ENCODE measurements around the gene HSCB. TPM values are rescaled to one million over a fixed set of nuclear protein-coding genes. Genes with fewer than 3 reads are reported as not detected.

HSCB gene
- total and polyA plus RNA-seq, 12 donors, result 19.7 to 48.2 (median 28.5) TPM

DNA sequence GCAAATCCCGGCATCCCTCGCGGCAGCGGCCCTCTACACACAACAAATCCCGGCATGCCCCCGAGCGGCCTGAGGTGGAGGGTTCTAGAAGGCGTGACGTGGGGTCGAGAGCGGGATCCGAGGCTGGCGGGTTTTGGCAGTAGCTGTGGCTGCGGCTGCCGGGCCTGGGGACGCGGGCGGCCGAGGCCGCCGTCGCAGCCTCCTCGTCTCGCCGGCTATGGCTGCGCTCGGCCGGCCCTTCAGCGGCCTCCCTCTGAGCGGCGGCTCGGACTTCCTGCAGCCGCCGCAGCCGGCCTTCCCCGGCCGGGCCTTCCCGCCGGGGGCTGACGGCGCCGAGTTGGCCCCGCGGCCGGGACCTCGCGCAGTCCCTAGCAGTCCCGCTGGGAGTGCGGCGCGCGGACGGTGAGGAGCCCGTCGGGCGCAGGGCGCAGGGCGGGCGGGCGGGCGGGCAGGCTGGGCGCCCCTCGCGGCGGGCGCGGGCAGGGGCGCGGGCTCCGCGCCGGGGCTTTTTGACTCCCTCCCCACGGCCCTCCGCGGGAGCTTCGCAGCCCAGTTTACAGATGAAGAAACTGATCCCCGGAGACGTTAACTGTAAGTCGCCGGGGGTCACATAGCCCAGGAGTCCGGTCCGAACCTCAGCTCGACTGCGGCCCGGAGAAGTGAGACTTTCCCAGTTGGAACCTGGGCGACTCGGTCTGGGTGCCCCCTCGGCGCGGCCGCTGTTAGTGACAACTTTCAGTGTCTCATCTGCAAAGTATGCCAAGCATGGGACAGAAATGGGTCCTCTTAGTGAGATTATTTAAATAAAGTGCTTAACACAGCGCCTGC lies 31.0 kb downstream of the HSCB start, which contains the start of gene CCDC117:
Gene CCDC117 (plus strand): TSS at position 63 of the 828 bp plus-strand sequence. CDS start 155 bp downstream, at position 218.
- Histone ChIP-seq H3K27ac (peak within 1 kb of the TSS; percentile 82 to 100 (median 98)), H3K36me3 (replicated peaks in 1 of 2) (peaks cover 0 to 21% of the 10 kb centered on the region in 2 donors), H3K4me1 (replicated peaks in 1 of 2) (peaks cover 0 to 22% of the 10 kb centered on the region in 2 donors), H3K27me3 (no peaks in the 10 kb centered on the region), H3K4me3 (peak within 1 kb of the TSS in 3 of 4 donors; percentile 45 to 97 (median 75)), H3K9me3 (replicated peaks in 1 of 3) (no peaks in the 10 kb centered on the region)
- peak; percentile 96 to 99 (median 96) for DNase-seq
- intact Hi-C loops (cut with DNase I), result no loop called here
- TF ChIP-seq, protein P1, sequence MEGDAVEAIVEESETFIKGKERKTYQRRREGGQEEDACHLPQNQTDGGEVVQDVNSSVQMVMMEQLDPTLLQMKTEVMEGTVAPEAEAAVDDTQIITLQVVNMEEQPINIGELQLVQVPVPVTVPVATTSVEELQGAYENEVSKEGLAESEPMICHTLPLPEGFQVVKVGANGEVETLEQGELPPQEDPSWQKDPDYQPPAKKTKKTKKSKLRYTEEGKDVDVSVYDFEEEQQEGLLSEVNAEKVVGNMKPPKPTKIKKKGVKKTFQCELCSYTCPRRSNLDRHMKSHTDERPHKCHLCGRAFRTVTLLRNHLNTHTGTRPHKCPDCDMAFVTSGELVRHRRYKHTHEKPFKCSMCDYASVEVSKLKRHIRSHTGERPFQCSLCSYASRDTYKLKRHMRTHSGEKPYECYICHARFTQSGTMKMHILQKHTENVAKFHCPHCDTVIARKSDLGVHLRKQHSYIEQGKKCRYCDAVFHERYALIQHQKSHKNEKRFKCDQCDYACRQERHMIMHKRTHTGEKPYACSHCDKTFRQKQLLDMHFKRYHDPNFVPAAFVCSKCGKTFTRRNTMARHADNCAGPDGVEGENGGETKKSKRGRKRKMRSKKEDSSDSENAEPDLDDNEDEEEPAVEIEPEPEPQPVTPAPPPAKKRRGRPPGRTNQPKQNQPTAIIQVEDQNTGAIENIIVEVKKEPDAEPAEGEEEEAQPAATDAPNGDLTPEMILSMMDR (IDR thresholded peaks at IDR 0.05), result peak in 3 of 6 experiments; percentile 35 to 59 (median 46)
- peak; percentile 81 to 87 for TF ChIP-seq POLR2A (IDR thresholded peaks at IDR 0.05)
- 0 to 1% (median 1%) methylated on average over 14 to 92 of the region's 92 CpGs for WGBS, 4 donors

DNA sequence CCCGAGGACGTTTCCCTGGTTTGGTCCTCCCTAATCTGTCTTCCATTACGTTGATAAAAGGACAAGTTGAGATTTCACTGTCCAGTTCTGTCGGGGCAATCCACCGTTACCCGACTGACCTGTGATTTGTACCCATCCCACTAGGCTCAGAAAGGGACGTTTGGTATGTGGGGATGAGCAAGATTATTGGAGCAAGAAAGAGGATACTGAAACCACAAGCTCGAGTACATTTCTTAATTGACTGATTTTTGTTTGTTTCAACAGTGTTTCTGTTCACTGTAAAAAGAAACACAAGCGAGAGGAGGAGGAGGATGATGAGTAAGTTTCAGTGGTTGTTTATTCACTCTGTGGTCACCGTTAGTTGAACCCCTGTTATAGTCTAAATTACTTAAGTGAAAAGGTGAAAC lies 31.6 kb downstream of the HSCB start:
- WGBS, 4 donors, result 0 to 1% (median 1%) methylated on average over 10 of the region's 10 CpGs
- intact Hi-C loops (cut with DNase I), result no loop called here

DNA sequence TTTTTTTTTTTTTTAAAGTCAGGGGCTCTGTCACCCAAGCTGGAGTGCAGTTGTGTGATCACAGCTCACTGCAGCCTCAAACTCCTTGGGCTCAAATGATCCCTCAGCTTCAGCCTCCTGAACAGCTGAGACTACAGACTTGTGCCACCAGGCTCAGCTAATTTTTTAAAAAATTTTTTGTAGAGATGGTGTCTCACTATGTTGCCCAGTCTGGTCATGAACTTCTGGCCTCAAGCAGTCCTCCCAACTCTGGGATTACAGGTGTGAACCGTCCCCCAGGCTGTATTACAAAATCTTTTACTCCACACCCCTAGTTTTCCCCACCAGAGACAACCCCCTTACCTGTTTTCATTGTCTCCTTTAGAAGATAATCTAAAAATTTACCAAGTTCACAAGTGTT lies 32.5 kb downstream of the HSCB start:
- no peak for DNase-seq
- no peak for TF ChIP-seq POLR2A (IDR thresholded peaks at IDR 0.05)
- TF ChIP-seq, protein P1 (IDR thresholded peaks at IDR 0.05), result no peak
- peaks cover 2 to 36% of the 10 kb centered on the region in 2 donors for H3K4me1 ChIP-seq (replicated peaks in 1 of 2)
- H3K27ac ChIP-seq, result no peak overlapping the region
- 84 to 100% (median 96%) methylated on average over 1 of the region's 1 CpG for WGBS, 4 donors
- no peaks in the 10 kb centered on the region for H3K27me3 ChIP-seq
- peaks cover 0 to 23% of the 10 kb centered on the region in 2 donors for H3K36me3 ChIP-seq (replicated peaks in 1 of 2)
- intact Hi-C loops (cut with DNase I), result no loop called here
- no peak overlapping the region for H3K4me3 ChIP-seq
- H3K9me3 ChIP-seq (replicated peaks in 1 of 3), result no peaks in the 10 kb centered on the region

More for the DNA sequence above, 31.6 kb downstream of the HSCB start:
- DNase-seq, result no peak
- Histone ChIP-seq H3K27me3 (no peaks in the 10 kb centered on the region), H3K4me1 (replicated peaks in 1 of 2) (peaks cover 0 to 28% of the 10 kb centered on the region in 2 donors), H3K36me3 (replicated peaks in 1 of 2) (peaks cover 0 to 23% of the 10 kb centered on the region in 2 donors), H3K9me3 (replicated peaks in 1 of 3) (no peaks in the 10 kb centered on the region), H3K4me3 (peak overlapping the region in 3 of 4 donors; percentile 3 to 97 (median 75)), H3K27ac (peak overlapping the region; percentile 56 to 100 (median 98))
- TF ChIP-seq POLR2A (IDR thresholded peaks at IDR 0.05), result no peak
- TF ChIP-seq, protein P1 (IDR thresholded peaks at IDR 0.05), result no peak

DNA sequence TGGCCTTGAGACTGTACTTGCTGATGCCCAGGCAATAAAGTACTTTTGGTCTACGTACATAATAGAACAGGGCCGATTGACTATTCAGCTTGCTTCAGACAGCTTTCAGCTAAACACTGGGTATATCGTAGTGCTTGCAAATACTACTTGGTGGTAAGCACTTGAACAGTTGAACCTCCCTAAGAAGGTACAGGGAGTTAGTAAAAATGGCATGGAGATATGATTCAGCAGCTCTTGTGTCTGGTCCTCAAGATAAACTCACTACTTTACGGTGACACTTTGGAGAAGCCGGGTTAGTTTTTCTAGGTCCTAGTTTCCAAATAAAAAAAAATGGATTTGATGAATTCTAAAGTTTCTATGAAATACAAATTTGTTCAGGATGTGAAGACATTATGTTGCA lies 38.0 kb downstream of the HSCB start:
- intact Hi-C loops (cut with DNase I), result no loop called here
- no peak overlapping the region for H3K4me3 ChIP-seq
- no peak for DNase-seq
- no peaks in the 10 kb centered on the region for H3K27me3 ChIP-seq
- no peaks in the 10 kb centered on the region for H3K9me3 ChIP-seq (replicated peaks in 1 of 3)
- peaks cover 6 to 30% of the 10 kb centered on the region in 2 donors for H3K4me1 ChIP-seq (replicated peaks in 1 of 2)
- peaks cover 0 to 56% of the 10 kb centered on the region in 2 donors for H3K36me3 ChIP-seq (replicated peaks in 1 of 2)
- TF ChIP-seq POLR2A (IDR thresholded peaks at IDR 0.05), result no peak
- TF ChIP-seq, protein P1 (IDR thresholded peaks at IDR 0.05), result no peak
- H3K27ac ChIP-seq, result peak overlapping the region; percentile 3 to 54 (median 14)
- 52 to 64% (median 59%) methylated on average over 5 of the region's 5 CpGs for WGBS, 4 donors

All from adrenal gland (tissue), 12 donors.